NCI-H1092 treated with DMSO at 0.1 percent for 48 hours (cell line): ENCODE data around the gene CFD.
"Not testable (repeated sequence)": the region's sequence is repeated elsewhere in the genome, so short reads cannot be mapped to it uniquely, and the experiment has no call there.

ENCODE experiments used
- DNase-seq: peaks from one replicate; lab custom pipeline; 2025; lab: John Stamatoyannopoulos, UW

CFD gene

DNA sequence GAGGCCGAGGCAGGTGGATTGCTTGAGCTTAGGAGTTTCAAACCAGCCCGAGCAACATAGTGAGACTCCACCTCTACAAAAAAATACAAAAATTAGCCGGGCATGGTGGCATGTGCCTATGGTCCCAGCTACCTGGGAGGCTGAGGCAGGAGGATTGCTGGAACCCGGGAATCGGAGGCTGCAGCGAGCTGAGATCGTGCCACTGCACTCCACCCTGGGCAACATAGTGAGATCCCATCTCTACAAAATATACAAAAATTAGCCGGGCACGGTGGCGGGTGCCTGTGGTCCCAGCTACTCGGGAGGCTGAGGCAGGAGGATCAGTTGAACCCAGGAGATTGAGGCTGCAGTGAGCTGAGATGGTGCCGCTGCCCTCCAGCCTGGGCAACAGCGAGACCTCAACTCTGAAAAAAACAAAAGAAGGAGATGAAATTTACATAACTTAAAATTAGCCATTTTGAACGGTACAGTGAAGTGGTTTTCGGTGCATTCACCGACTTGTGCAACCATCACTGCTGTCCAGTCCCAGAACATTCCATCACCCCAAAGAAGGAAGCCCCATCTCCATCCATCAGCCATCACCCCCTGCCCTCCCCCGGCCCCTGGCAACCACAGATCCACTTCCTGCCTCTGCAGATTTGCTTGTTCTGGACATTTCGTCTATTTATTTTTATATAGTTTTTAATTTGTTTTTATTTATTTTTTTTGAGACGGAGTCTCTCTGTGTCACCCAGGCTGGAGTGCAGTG is 33.4 kb upstream of the CFD start:
- DNase-seq, result no peak

DNA sequence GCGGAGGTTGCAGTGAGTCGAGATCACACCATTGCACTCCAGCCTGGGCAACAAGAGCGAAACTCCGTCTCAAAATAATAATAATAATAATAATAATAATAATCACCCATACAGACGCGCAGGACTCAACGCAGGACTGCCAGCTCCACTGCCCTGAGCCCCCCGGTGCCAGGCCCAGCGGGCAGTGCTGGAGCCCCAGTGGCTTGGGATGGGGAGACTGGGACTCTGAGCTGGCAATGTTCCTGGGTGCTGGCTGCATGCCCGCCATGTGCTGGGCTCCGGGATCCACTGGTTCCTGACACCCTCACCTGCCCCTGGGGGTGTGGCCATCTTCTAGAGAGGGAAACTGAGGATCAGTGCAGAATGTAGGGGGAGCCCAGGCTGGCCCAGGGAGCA is 32.2 kb upstream of the CFD start:
- DNase-seq, result no peak

- DNase-seq, result no peak
These were observed 31.6 kb upstream of the CFD start, which contains the start of gene AZU1 for GRCh38 chr19:827710-828321. Gene AZU1, plus strand, starts transcription at chr19:827837. Its CDS starts 10 bp downstream, at chr19:827847.

GRCh38 chr19:829129-829758 is 30.2 kb upstream of the CFD start:
- DNase-seq, result no peak

DNA sequence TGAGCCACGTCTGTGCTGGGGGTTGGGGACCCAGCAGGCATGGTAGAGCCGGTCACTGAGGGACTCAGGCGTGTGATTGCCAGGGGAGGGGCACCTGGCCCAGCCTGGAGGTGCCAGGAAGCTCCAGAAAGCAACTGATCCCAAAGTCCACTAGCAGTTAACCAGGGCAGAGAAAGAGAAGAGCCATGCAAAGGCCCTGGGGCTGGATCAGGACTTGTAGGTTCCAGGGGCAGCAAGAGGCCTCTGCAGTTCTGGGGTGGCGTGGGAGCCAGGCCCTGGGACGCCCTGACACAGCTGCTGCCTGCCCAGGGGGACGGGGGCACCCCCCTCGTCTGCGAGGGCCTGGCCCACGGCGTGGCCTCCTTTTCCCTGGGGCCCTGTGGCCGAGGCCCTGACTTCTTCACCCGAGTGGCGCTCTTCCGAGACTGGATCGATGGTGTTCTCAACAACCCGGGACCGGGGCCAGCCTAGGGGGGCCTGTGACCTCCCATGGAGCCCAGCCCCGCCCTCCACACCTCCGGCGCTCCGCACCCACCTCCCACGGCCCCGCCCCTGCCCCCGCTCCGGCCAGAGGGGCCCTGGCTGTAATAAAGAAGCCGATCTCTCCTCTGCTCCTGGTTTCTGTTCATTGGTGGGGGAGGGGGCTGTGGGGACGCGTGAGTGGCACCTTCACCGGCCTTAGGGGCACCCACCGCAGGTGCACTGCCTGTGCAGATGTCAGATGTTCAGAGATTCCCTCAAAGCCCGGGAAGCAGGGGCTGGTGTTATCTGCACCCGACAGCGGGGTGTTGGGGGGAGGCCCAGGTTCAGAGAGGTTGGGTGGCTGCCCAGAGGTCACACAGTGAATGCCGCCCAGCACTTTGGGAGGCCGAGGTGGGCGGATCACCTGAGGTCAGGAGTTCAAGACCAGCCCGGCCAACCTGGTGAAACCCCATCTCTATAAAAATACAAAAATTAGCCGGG is 27.8 kb upstream of the CFD start:
- DNase-seq, result no peak

GRCh38 chr19:834216-834615 is 25.2 kb upstream of the CFD start:
- no peak for DNase-seq

GRCh38 chr19:835210-835810 is 24.2 kb upstream of the CFD start:
- DNase-seq, result no peak

GRCh38 chr19:840519-841206 is 18.8 kb upstream of the CFD start, which contains the start of gene PRTN3:
Gene PRTN3, plus strand, starts transcription at chr19:840999. Its CDS starts 10 bp downstream, at chr19:841009.
- DNase-seq, result no peak

DNA sequence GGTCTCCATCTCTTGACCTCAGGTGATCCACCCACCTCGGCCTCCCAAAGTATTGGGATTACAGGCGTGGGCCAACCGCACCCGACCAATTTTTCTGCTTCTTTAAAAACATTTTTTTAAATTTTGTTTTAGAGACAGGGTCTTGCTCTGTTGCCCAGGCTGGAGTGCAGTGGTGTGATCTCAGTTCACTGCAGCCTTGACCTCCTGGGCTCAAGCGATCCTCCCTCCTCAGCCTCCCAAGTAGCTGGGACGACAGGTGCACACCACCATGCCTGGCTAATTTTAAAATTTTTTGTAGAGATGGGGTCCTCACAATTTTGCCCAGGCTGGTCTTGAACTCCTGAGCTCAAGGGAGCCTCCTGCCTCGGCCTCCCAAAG is 16.7 kb upstream of the CFD start:
- DNase-seq, result not testable (repeated sequence)

DNA sequence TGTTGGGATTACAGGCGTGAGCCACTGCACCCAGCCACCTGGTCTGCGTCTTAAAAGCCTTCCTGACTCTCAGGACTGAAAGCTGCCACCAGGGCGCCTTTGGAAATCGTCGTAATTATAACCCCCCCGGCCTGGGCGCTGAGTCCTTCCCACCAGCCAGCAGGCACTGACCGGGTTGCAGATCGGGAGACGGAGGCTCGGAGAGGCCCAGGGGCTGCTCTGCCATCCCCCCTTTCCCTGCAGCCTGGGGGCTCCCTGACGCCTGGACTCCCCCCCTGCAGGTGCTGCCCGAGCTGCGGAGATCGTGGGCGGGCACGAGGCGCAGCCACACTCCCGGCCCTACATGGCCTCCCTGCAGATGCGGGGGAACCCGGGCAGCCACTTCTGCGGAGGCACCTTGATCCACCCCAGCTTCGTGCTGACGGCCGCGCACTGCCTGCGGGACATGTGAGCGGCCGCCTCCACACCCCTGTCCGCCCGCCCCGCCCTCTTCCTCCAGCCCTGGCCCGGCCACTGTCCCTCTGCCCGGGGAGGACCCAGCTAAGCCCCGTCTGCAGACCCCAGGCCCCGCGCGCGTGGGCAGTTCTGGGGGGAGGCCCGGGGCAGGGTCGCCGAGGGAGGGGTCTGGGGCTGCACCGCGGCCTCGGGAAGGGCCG is 16.2 kb upstream of the CFD start:
- no peak for DNase-seq

DNA sequence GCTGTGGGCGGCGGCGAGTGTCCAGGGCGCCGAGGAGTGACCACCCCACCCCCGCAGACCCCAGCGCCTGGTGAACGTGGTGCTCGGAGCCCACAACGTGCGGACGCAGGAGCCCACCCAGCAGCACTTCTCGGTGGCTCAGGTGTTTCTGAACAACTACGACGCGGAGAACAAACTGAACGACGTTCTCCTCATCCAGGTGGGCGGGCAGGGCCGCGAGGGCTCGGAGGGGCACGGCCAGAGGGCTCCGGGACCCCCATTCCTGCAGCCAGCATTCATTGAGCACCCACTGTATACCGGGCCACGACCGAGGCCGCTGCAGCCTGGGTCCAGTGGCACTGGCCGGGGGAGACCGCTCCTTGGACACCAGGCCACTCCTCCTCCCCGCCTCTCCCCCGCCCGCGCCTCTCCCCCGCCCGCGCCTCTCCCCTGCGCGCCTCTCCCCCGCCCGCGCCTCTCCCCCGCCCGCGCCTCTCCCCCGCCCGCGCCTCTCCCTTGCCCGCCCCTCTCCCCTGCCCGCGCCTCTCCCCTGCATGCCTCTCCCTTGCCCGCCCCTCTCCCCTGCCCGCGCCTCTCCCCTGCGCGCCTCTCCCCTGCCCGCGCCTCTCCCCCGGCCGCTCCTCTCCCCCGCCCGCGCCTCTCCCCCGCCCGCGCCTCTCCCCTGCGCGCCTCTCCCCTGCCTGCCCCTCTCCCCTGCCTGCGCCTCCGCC is 15.5 kb upstream of the CFD start:
- no peak for DNase-seq

GRCh38 chr19:844546-844971 is 14.9 kb upstream of the CFD start:
- no peak for DNase-seq

DNA sequence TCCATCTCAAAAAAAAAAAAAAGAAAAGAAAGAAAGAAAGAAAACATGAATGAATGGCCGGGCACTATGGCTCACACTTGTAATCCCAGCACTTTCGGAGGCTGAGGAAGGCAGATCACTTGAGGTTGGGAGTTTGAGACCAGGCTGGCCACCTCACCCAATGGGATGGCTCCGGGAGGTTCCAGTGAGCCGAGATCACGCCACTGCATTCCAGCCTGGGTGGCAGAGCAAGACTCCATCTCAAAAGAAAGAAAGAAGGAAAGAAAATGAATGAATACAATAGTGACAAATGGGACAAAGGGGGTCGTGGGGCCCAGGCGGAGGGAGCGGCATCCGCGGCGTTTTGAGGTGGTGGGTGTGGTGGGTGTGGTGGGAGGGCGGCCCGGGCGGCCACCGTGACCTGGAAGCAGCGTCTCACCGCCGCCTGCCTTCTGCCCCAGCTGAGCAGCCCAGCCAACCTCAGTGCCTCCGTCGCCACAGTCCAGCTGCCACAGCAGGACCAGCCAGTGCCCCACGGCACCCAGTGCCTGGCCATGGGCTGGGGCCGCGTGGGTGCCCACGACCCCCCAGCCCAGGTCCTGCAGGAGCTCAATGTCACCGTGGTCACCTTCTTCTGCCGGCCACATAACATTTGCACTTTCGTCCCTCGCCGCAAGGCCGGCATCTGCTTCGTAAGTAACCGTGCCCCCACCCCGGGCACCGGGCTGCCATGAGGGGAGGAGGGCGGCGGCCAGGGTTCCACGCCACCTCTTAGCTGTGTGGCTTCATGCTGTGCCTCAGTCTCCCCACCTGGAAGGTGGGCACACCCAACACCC is 13.6 kb upstream of the CFD start:
- DNase-seq, result no peak

DNA sequence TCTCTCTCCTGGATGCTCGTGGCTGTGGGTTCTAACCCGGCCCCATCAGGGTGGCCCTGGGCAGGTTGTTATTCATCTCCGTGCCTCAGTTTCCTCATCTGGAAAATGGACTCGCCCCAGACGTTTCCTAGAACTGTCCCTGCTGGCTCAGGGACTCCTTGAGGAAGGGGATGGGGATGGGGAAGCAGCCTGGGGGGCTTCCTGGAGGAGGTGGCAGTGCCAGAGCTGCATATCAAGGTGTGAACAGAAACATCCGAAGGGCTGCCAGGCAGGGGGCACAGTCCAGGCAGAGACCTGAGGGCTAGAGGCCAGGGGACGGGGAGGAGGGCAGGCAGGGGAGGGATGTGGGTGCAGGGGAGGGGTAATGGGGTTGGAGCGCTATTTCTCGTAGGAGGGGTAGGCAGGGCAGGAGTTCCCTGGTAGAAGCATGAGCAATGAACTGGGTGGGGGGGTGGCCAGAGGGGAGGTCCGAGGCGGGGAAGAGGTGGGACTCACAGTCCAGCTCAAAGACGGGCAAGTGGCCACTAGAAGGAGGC is 11.0 kb upstream of the CFD start:
- DNase-seq, result no peak

DNA sequence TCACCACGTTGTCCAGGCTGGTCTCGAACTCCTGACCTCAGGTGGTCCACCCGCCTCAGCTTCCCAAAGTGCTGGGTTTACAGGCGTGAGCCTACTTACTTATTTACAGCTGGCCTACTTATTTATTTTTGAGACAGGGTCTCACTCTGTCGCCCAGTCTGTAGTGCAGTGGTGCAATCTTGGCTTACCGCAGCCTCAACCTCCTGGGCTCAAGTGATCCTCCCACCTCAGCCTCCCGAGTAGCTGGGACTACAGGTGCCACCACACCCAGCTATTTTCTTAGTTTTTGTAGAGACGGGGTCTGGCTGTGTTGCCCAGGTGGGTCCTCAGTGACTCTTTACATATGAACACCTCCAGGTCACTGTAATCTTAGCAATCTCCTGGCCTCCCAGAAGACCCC is 10.3 kb upstream of the CFD start:
- DNase-seq, result not testable (repeated sequence)

DNA sequence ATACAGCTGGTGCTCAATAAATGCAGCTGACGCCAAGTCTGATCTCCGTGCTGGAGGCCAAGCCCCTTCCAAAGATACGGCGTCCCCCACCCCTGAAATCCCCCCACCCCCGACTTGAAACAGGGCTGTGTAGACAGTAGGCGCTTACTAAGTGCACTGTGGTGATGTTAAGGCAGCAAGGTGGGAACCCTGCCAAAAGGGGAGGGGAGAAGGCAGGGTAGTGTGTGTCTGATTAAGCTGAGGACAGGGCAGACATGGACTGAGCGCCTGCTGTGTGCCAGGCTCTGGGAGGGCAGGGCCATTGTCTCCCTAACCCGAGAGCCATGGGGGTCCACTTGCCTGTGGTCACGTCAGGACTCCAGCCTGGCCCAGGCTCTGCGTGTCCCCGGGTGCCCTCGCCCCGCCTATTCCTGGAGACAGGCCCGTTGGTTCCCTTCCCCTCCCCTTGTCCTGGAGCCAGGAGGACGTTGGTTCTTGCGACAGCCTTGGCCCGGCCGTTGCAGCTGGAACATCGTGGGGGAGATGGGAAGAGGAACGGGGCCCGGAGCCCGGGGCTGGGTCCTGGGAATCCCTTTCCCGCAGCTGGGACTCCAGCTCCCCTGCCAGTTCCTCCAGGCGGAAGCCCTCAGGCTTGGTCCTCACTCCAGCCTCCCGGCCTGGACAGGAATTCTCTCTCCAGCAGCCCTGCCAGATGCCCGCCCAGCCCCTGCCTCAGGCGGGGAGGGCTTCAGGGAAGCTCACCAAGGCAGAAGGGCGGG is 9.1 kb upstream of the CFD start:
- no peak for DNase-seq

DNA sequence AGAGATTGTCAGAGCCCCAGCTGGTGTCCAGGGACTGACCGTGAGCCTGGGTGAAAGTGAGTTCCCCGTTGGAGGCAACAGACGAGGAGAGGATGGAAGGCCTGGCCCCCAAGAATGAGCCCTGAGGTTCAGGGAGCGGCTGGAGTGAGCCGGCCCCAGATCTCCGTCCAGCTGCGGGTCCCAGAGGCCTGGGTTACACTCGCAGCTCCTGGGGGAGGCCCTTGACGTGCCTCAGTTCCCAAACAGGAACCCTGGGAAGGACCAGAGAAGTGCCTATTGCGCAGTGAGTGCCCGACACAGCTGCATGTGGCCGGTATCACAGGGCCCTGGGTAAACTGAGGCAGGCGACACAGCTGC is 8.5 kb upstream of the CFD start:
- DNase-seq, result no peak
